Measurements from ENCODE around the gene ZHX3.

GRCh38 chr20:41293269-41294037 is 24.1 kb downstream of the ZHX3 start:
- TF ChIP-seq CTCF (IDR thresholded peaks at IDR 0.05) (no peak), POLR2A (IDR thresholded peaks at IDR 0.05) (no peak)

Measured in stomach (tissue), 4 donors.